IMR-90 (cell line): Measurements from ENCODE around the gene LAMTOR4. TPM values are rescaled to one million over a fixed set of nuclear protein-coding genes. Genes with fewer than 3 reads are reported as not detected.

Experiments
- ATAC-seq: fragments of 200-7000 bp; cut with Tn5 transposase; 2 replicates; pipeline ENCODE4 v1.9.1; 2020; ENCODE audit warnings: low read depth, mild to moderate bottlenecking, moderate library complexity
- BruUV-seq: library from RNA; stranded (reverse); fragments of 400-500 nt; replicated peaks from 2 replicates; lab custom pipeline; 2021; lab: Mats Ljungman, UMichigan
- CTCF ChIA-PET: fragments of 300-600 bp; formaldehyde crosslinking; extraction: SDS; loops from one replicate; lab custom pipeline; 2021; ENCODE audit warnings: antibody characterized with exemption; lab: Yijun Ruan, JAX
- POLR2A ChIA-PET: fragments of 300-600 bp; sonication (Branson Sonifier 250); formaldehyde crosslinking; loops from one replicate; lab custom pipeline; 2022; ENCODE audit warnings: antibody characterized with exemption; ENCODE audit not compliant: unreplicated experiment; lab: Charles Lee
- DNase-seq: peaks from one replicate; pipeline ENCODE4 v3.0.0; 2013
- H2AFZ ChIP-seq: replicated peaks from 2 replicates; pipeline ENCODE3; 2013; ENCODE audit warnings: low read length, mild to moderate bottlenecking; ENCODE audit not compliant: poor library complexity
- H2AK5ac ChIP-seq: 2 replicates; pipeline ENCODE4 v1.6.1; 2013; ENCODE audit warnings: low read depth, low read length, inconsistent platforms
- H2AK9ac ChIP-seq: replicated peaks from 2 replicates; pipeline ENCODE3; 2013; ENCODE audit warnings: mild to moderate bottlenecking, low read depth, low read length, moderate library complexity; ENCODE audit not compliant: poor library complexity
- H2BK120ac ChIP-seq: 2 replicates; pipeline ENCODE4 v1.6.1; 2013; ENCODE audit warnings: low read depth, low read length, inconsistent platforms
- H2BK15ac ChIP-seq: 3 replicates; pipeline ENCODE4 v1.6.1; 2013; ENCODE audit warnings: low read depth, low read length, inconsistent platforms
- H2BK20ac ChIP-seq: 2 replicates; pipeline ENCODE4 v1.6.1; 2013; ENCODE audit warnings: low read depth, mild to moderate bottlenecking, inconsistent platforms, low read length, moderate library complexity
- H2BK5ac ChIP-seq: 2 replicates; pipeline ENCODE4 v1.6.1; 2013; ENCODE audit warnings: mild to moderate bottlenecking, low read depth, low read length, inconsistent platforms; ENCODE audit not compliant: poor library complexity, severe bottlenecking
- H3K14ac ChIP-seq: replicated peaks from 2 replicates; pipeline ENCODE4 v1.6.1; 2013; ENCODE audit warnings: low read depth, low read length, inconsistent platforms
- H3K18ac ChIP-seq: 2 replicates; pipeline ENCODE4 v1.6.1; 2013; ENCODE audit warnings: low read depth, low read length, control low read depth
- H3K23ac ChIP-seq: 2 replicates; pipeline ENCODE4 v1.6.1; 2013; ENCODE audit warnings: low read depth, low read length, inconsistent platforms
- H3K27ac ChIP-seq: 2 replicates; pipeline ENCODE4 v1.5.1; 2013; ENCODE audit warnings: mild to moderate bottlenecking, control low read depth, low read length; ENCODE audit not compliant: insufficient read depth
- H3K27me3 ChIP-seq: 2 replicates; pipeline ENCODE4 v1.6.1; 2013; ENCODE audit warnings: low read length; ENCODE audit not compliant: control insufficient read depth, insufficient read depth
- H3K36me3 ChIP-seq: 2 replicates; pipeline ENCODE4 v1.6.1; 2013; ENCODE audit warnings: low read length, mixed read lengths; ENCODE audit not compliant: control insufficient read depth, insufficient read depth
- H3K4ac ChIP-seq: 2 replicates; pipeline ENCODE4 v1.6.1; 2013; ENCODE audit warnings: low read depth, low read length, inconsistent platforms
- H3K4me1 ChIP-seq: 2 replicates; pipeline ENCODE4 v1.6.1; 2013; ENCODE audit warnings: low read length, mixed read lengths; ENCODE audit not compliant: control insufficient read depth, insufficient read depth
- H3K4me2 ChIP-seq: 2 replicates; pipeline ENCODE4 v1.6.1; 2013; ENCODE audit warnings: low read depth, mild to moderate bottlenecking, control low read depth, low read length, moderate library complexity
- H3K4me3 ChIP-seq: 2 replicates; pipeline ENCODE4 v1.5.1; 2013; ENCODE audit warnings: low read depth, mild to moderate bottlenecking, control low read depth, low read length, moderate library complexity; ENCODE audit not compliant: insufficient read depth
- H3K56ac ChIP-seq: 2 replicates; pipeline ENCODE4 v1.6.1; 2013; ENCODE audit warnings: low read length, inconsistent platforms; ENCODE audit not compliant: insufficient read depth; ENCODE audit errors: extremely low read depth
- H3K79me1 ChIP-seq, 2 experiments: 2 replicates each; pipeline ENCODE4 v1.6.1; 2013; ENCODE audit warnings: low read length in 2 of 2, inconsistent platforms in 1 of 2, low read depth in 1 of 2
- H3K9ac ChIP-seq: 2 replicates; pipeline ENCODE4 v1.6.1; 2013; ENCODE audit warnings: low read depth, low read length, control low read depth
- H3K9me1 ChIP-seq: 2 replicates; pipeline ENCODE4 v1.6.1; 2013; ENCODE audit warnings: low read length, inconsistent platforms; ENCODE audit not compliant: insufficient read depth
- H3K9me3 ChIP-seq: 2 replicates; pipeline ENCODE4 v1.6.1; 2013; ENCODE audit warnings: low read length; ENCODE audit not compliant: control insufficient read depth, insufficient read depth
- H4K20me1 ChIP-seq: 2 replicates; pipeline ENCODE4 v1.6.1; 2013; ENCODE audit warnings: low read length, inconsistent platforms; ENCODE audit not compliant: insufficient read depth
- H4K5ac ChIP-seq: 2 replicates; pipeline ENCODE4 v1.6.1; 2013; ENCODE audit warnings: mild to moderate bottlenecking, low read depth, low read length, control low read depth
- H4K8ac ChIP-seq, 2 experiments: 2 replicates each; pipeline ENCODE4 v1.6.1; 2013; ENCODE audit warnings: low read depth in 2 of 2, low read length in 2 of 2, control low read depth in 1 of 2, inconsistent platforms in 1 of 2
- H4K91ac ChIP-seq: 2 replicates; pipeline ENCODE4 v1.6.1; 2013; ENCODE audit warnings: low read depth, low read length, inconsistent platforms; ENCODE audit not compliant: insufficient read depth
- BHLHE40 ChIP-seq: fragments of 150-350 bp; IDR thresholded peaks from 2 replicates; pipeline ENCODE4 v1.6.1; 2016; ENCODE audit warnings: mild to moderate bottlenecking, low read depth, low read length
- CEBPB ChIP-seq: IDR thresholded peaks from 2 replicates; pipeline ENCODE4 v1.6.1; 2012; ENCODE audit warnings: low read depth, low read length, improper control_type of control experiment
- CHD1 ChIP-seq: IDR thresholded peaks from 2 replicates; pipeline ENCODE4 v1.6.1; 2012; ENCODE audit warnings: low read depth, low read length, improper control_type of control experiment
- CTCF ChIP-seq: conservative IDR thresholded peaks from 2 replicates; pipeline ENCODE4 v1.5.1; 2012; ENCODE audit warnings: mild to moderate bottlenecking, low read depth, low read length, improper control_type of control experiment
- FOS ChIP-seq: fragments of 150-350 bp; IDR thresholded peaks from 2 replicates; pipeline ENCODE4 v1.6.1; 2016; ENCODE audit warnings: low read depth, low read length
- MAFK ChIP-seq: IDR thresholded peaks from 2 replicates; pipeline ENCODE4 v1.6.1; 2012; ENCODE audit warnings: low read depth, low read length, improper control_type of control experiment
- MAZ ChIP-seq: IDR thresholded peaks from 2 replicates; pipeline ENCODE4 v1.6.1; 2012; ENCODE audit warnings: low read depth, mild to moderate bottlenecking, low read length, improper control_type of control experiment, moderate library complexity, borderline replicate concordance
- MXI1 ChIP-seq: IDR thresholded peaks from 2 replicates; pipeline ENCODE4 v1.6.1; 2012; ENCODE audit warnings: low read depth, mild to moderate bottlenecking, low read length, moderate library complexity, borderline replicate concordance
- POLR2A ChIP-seq: IDR thresholded peaks from 2 replicates; pipeline ENCODE4 v1.6.1; 2012; ENCODE audit warnings: mild to moderate bottlenecking, low read depth, low read length
- RAD21 ChIP-seq: IDR thresholded peaks from 2 replicates; pipeline ENCODE4 v1.6.1; 2012; ENCODE audit warnings: low read length, improper control_type of control experiment
- RCOR1 ChIP-seq: IDR thresholded peaks from 2 replicates; pipeline ENCODE4 v1.6.1; 2012; ENCODE audit warnings: mild to moderate bottlenecking, low read length, improper control_type of control experiment; ENCODE audit not compliant: insufficient replicate concordance
- RFX5 ChIP-seq: IDR thresholded peaks from 2 replicates; pipeline ENCODE4 v1.8.0; 2012; ENCODE audit warnings: low read depth, mild to moderate bottlenecking, low read length, moderate library complexity
- SMC3 ChIP-seq: fragments of 150-350 bp; IDR thresholded peaks from 2 replicates; pipeline ENCODE4 v1.6.1; 2016; ENCODE audit warnings: low read depth, mild to moderate bottlenecking, antibody characterized with exemption, low read length, moderate library complexity
- WGBS, 2 experiments: methylation state at CpG; one replicate each; pipeline versions ENCODE4 v1.1.5 to v1.1.7; 2013; ENCODE audit warnings: missing lambda C conversion rate in 2 of 2; ENCODE audit not compliant: insufficient read length in 1 of 2; ENCODE audit errors: extremely low coverage in 2 of 2; 5-methylcytosine and 5-hydroxymethylcytosine counted together
- dilution Hi-C: fragments of 300-500 bp; cut with HindIII; formaldehyde crosslinking; loops from one replicate; pipeline ENCODE4 v1.14.3; 2018; ENCODE audit warnings: low sequenced_read_pairs; ENCODE audit not compliant: unreplicated experiment
- in situ Hi-C: fragments of 300-500 bp; cut with MboI; formaldehyde crosslinking; loops from 3 replicates; pipeline ENCODE4 v1.14.3; 2019; ENCODE audit warnings: low sequenced_read_pairs, inconsistent platforms, mixed read lengths
- intact Hi-C: fragments of 100-400 bp; cut with micrococcal nuclease; formaldehyde crosslinking; loops from 2 replicates; pipeline ENCODE4 v1.10.0; 2022
- polyA plus RNA-seq, 3 experiments: library from polyadenylated mRNA; depleted of rRNA; stranded (reverse); fragments of >200 nt; gene quantifications; 2 replicates each; pipeline ENCODE4 v1.2.3, GENCODE V29; 2012; ENCODE audit warnings: low replicate concordance in 1 of 3
- total RNA-seq: library from RNA; depleted of rRNA; stranded (reverse); fragments of >200 nt; gene quantifications from 2 replicates; pipeline ENCODE4 v1.2.3, GENCODE V29; 2012
- TF ChIP-seq, protein P1 (sequence below): fragments of 150-350 bp; IDR thresholded peaks from 2 replicates; pipeline ENCODE4 v1.6.1; 2016; ENCODE audit warnings: low read depth, mild to moderate bottlenecking, low read length, moderate library complexity, borderline replicate concordance
- TF ChIP-seq, protein P2 (sequence below): fragments of 150-350 bp; IDR thresholded peaks from 2 replicates; pipeline ENCODE4 v1.6.1; 2017; ENCODE audit warnings: mild to moderate bottlenecking, antibody characterized with exemption, low read length, low read depth

Gene LAMTOR4
- total and polyA plus RNA-seq, 2 of the 4 experiments (the other 2 are of a cell fraction), result 134 to 268 TPM

GRCh38 chr7:100170101-100170897 lies 21.6 kb downstream of the LAMTOR4 start:
- no peak overlapping the region for H3K4me2 ChIP-seq
- CTCF ChIA-PET, result no interaction called here
- H3K9me1 ChIP-seq, result peaks cover 3% of the 10 kb centered on the region; the same call in 1 of the 2 replicates
- H2AFZ ChIP-seq, result no peak overlapping the region
- H2BK20ac ChIP-seq, result no peak overlapping the region
- no peak overlapping the region for H4K91ac ChIP-seq
- POLR2A ChIA-PET, result no interaction called here
- H2BK5ac ChIP-seq, result no peak overlapping the region
- H2AK9ac ChIP-seq, result no peak overlapping the region
- no peaks in the 10 kb centered on the region for H3K9me3 ChIP-seq
- H2BK120ac ChIP-seq, result no peak overlapping the region
- no peaks in the 10 kb centered on the region for H4K20me1 ChIP-seq
- H3K23ac ChIP-seq, result no peak overlapping the region
- no peaks in the 10 kb centered on the region for H3K27me3 ChIP-seq
- H4K5ac ChIP-seq, result no peak overlapping the region
- 83% methylated on average over 2 of the region's 11 CpGs; no CpG with 5 or more reads in 1 of the 2 experiments for WGBS, 2 experiments
- no TSS peak for BruUV-seq
- dilution Hi-C loops (no loop called here), in situ Hi-C loops (no loop called here), intact Hi-C loops (no loop called here)
- ATAC-seq, result no peak
- H3K79me1 ChIP-seq, result peaks cover 5 to 16% of the 10 kb centered on the region in 2 experiments; a peak in 3 of 4 replicates
- H3K4me1 ChIP-seq, result peaks cover 6% of the 10 kb centered on the region
- H3K27ac ChIP-seq, result no peak overlapping the region
- no peak overlapping the region for H2BK15ac ChIP-seq
- no peak overlapping the region for H3K4ac ChIP-seq
- H3K56ac ChIP-seq, result no peak overlapping the region
- no peak overlapping the region for H2AK5ac ChIP-seq
- H4K8ac ChIP-seq, result no peak overlapping the region
- H3K9ac ChIP-seq, result no peak overlapping the region
- no peak for DNase-seq
- peaks cover 11% of the 10 kb centered on the region for H3K36me3 ChIP-seq
- no peak overlapping the region for H3K4me3 ChIP-seq
- H3K14ac ChIP-seq, result no peak overlapping the region
- no peak overlapping the region for H3K18ac ChIP-seq
- no peak for TF ChIP-seq RFX5
- TF ChIP-seq, protein P1, sequence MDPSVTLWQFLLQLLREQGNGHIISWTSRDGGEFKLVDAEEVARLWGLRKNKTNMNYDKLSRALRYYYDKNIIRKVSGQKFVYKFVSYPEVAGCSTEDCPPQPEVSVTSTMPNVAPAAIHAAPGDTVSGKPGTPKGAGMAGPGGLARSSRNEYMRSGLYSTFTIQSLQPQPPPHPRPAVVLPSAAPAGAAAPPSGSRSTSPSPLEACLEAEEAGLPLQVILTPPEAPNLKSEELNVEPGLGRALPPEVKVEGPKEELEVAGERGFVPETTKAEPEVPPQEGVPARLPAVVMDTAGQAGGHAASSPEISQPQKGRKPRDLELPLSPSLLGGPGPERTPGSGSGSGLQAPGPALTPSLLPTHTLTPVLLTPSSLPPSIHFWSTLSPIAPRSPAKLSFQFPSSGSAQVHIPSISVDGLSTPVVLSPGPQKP, result no peak
- no peak for TF ChIP-seq BHLHE40
- TF ChIP-seq, protein P2, sequence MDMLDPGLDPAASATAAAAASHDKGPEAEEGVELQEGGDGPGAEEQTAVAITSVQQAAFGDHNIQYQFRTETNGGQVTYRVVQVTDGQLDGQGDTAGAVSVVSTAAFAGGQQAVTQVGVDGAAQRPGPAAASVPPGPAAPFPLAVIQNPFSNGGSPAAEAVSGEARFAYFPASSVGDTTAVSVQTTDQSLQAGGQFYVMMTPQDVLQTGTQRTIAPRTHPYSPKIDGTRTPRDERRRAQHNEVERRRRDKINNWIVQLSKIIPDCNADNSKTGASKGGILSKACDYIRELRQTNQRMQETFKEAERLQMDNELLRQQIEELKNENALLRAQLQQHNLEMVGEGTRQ, result no peak
- TF ChIP-seq MXI1, result no peak
- no peak for TF ChIP-seq MAFK
- TF ChIP-seq RCOR1, result no peak
- no peak for TF ChIP-seq RAD21
- no peak for TF ChIP-seq POLR2A
- no peak for TF ChIP-seq MAZ
- TF ChIP-seq SMC3, result no peak
- TF ChIP-seq CHD1, result no peak
- no peak for TF ChIP-seq CEBPB
- no peak for TF ChIP-seq CTCF
- no peak for TF ChIP-seq FOS
